ENCODE data around the gene PLEKHM1. TPM values are rescaled to one million over a fixed set of nuclear protein-coding genes. Genes with fewer than 3 reads are reported as not detected.

Gene PLEKHM1
- total and polyA plus RNA-seq, 2 of the 4 experiments (the other 2 are of a cell fraction), result 4.7 to 16.4 TPM

- Histone ChIP-seq H3K14ac (replicated peaks; ENCODE audit: low read depth, low read length) (no peak overlapping the region), H2BK15ac (ENCODE audit: low read depth, low read length) (no peak overlapping the region), H2BK5ac (ENCODE audit: low read depth, low read length, poor library complexity, severe bottlenecking) (no peak overlapping the region), H3K9ac (ENCODE audit: low read depth, low read length) (no peak overlapping the region), H4K5ac (ENCODE audit: low read depth, low read length) (no peak overlapping the region), H4K8ac (ENCODE audit: low read depth in 2 of 2, low read length in 2 of 2) (no peak overlapping the region), H3K36me3 (ENCODE audit: control insufficient read depth, insufficient read depth, low read length) (no peaks in the 10 kb centered on the region), H3K4me1 (ENCODE audit: control insufficient read depth, insufficient read depth, low read length) (peaks cover 5% of the 10 kb centered on the region; the same call in 1 of the 2 replicates), H4K20me1 (ENCODE audit: insufficient read depth, low read length) (no peaks in the 10 kb centered on the region), H3K27me3 (ENCODE audit: control insufficient read depth, insufficient read depth, low read length) (peaks cover 9% of the 10 kb centered on the region; the same call in 1 of the 2 replicates), H2AK9ac (replicated peaks; ENCODE audit: low read depth, low read length, poor library complexity) (no peak overlapping the region), H2BK120ac (ENCODE audit: low read depth, low read length) (no peak overlapping the region), H2BK20ac (ENCODE audit: low read depth, low read length) (no peak overlapping the region), H3K4me2 (ENCODE audit: low read depth, low read length) (no peak overlapping the region), H3K23ac (ENCODE audit: low read depth, low read length) (no peak overlapping the region), H2AFZ (replicated peaks; ENCODE audit: low read length, poor library complexity) (no peak overlapping the region), H3K9me3 (ENCODE audit: control insufficient read depth, insufficient read depth, low read length) (no peaks in the 10 kb centered on the region), H3K9me1 (ENCODE audit: insufficient read depth, low read length) (no peaks in the 10 kb centered on the region), H3K56ac (ENCODE audit: extremely low read depth, insufficient read depth, low read length) (no peak overlapping the region), H3K27ac (ENCODE audit: insufficient read depth, low read length) (no peak overlapping the region), H3K4me3 (ENCODE audit: insufficient read depth, low read depth, low read length) (no peak overlapping the region), H3K4ac (ENCODE audit: low read depth, low read length) (no peak overlapping the region), H2AK5ac (ENCODE audit: low read depth, low read length) (no peak overlapping the region), H3K79me1 (ENCODE audit: low read depth in 1 of 2, low read length in 2 of 2) (no peaks in the 10 kb centered on the region), H3K18ac (ENCODE audit: low read depth, low read length) (no peak overlapping the region), H4K91ac (ENCODE audit: insufficient read depth, low read depth, low read length) (no peak overlapping the region)
- ATAC-seq (ENCODE audit: low read depth) (no peak), DNase-seq (no peak)
- ChIA-PET CTCF (interaction anchor here (1.2 to 2.7 kb wide), 5 partner anchors 69 to 251 kb away, joined by 3 to 16 read pairs (median 4); partner anchors contain the start of genes ACBD4 and MAP3K14), POLR2A (ENCODE audit: unreplicated experiment) (no interaction called here)
- no TSS peak for BruUV-seq (replicated peaks)
- intact Hi-C loops (cut with micrococcal nuclease), result loop anchor here (5.0 kb wide), 1 partner anchor 94 kb away; no protein-coding TSS in a partner anchor
- TF ChIP-seq CEBPB (IDR thresholded peaks at IDR 0.05; ENCODE audit: low read depth, low read length) (peak; percentile 22; the same call in 1 of the 2 replicates), USF2 (IDR thresholded peaks at IDR 0.05; ENCODE audit: low read depth, low read length) (no peak), CHD1 (IDR thresholded peaks at IDR 0.05; ENCODE audit: low read depth, low read length) (no peak), ELK1 (IDR thresholded peaks at IDR 0.05; ENCODE audit: borderline replicate concordance, low read depth, low read length) (no peak)
- in situ Hi-C loops (cut with MboI; ENCODE audit: low sequenced_read_pairs), result loop anchor here (5.0 kb wide), 2 partner anchors 109 to 169 kb away; no protein-coding TSS in a partner anchor
- WGBS, 2 experiments (ENCODE audit: extremely low coverage in 2 of 2, insufficient read length in 1 of 2), result 100% methylated on average over 1 of the region's 4 CpGs; no CpG with 5 or more reads in 1 of the 2 experiments
- dilution Hi-C loops (cut with HindIII; ENCODE audit: low sequenced_read_pairs, unreplicated experiment), result no loop called here
These were observed 104.3 kb downstream of the PLEKHM1 start for GRCh38 chr17:45386178-45386577.

Small RNAs within 50 kb of the gene (microRNA-seq; reads per million reads assigned to microRNA genes)
- not detected for gene RF00017 (ENCODE audit: insufficient read depth, insufficient read length)

Small RNAs within 50 kb of the gene (small RNA-seq; reads per million reads assigned to genes)
- 0 reads per million in 5 experiments for gene RF00017

Other genes starting within 250 kb of the PLEKHM1 start
- under 0.01 and 0.18 TPM in 2 replicates for gene SPATA32, start 228.6 kb downstream of the PLEKHM1 start, total RNA-seq (2012; rRNA removed)
- gene SPATA32, start 228.6 kb downstream of the PLEKHM1 start, polyA plus RNA-seq (2012; rRNA removed), result not detected in 2 replicates
- gene MAP3K14, start 173.7 kb downstream of the PLEKHM1 start, total RNA-seq (2012; rRNA removed), result 3.6 and 4.1 TPM in 2 replicates
- 19.9 and 21.7 TPM in 2 replicates for gene MAP3K14, start 173.7 kb downstream of the PLEKHM1 start, polyA plus RNA-seq (2012; rRNA removed)
- gene ARHGAP27, start 57.9 kb downstream of the PLEKHM1 start, total RNA-seq (2012; rRNA removed), result under 0.01 and 0.56 TPM in 2 replicates
- 0.89 and 1.9 TPM in 2 replicates for gene ARHGAP27, start 57.9 kb downstream of the PLEKHM1 start, polyA plus RNA-seq (2012; rRNA removed)